Adipocyte (in vitro differentiated cells): ENCODE data around the gene ARMC5.

Experiments
- DNase-seq: peaks from one replicate; pipeline ENCODE4 v3.0.0-alpha.2; 2015; ENCODE audit warnings: low read depth
- H3K27me3 ChIP-seq: replicated peaks from 2 replicates; pipeline ENCODE4 v1.7.0; 2013; ENCODE audit warnings: mild to moderate bottlenecking, low read length, moderate library complexity; ENCODE audit not compliant: control insufficient read depth, insufficient read depth
- H3K36me3 ChIP-seq: 2 replicates; pipeline ENCODE4 v1.7.0; 2013; ENCODE audit warnings: low read length, mild to moderate bottlenecking, moderate library complexity; ENCODE audit not compliant: control insufficient read depth, insufficient read depth, severe bottlenecking
- H3K4me1 ChIP-seq: 2 replicates; pipeline ENCODE4 v1.7.0; 2013; ENCODE audit warnings: mild to moderate bottlenecking, low read length, moderate library complexity; ENCODE audit not compliant: control insufficient read depth, insufficient read depth
- H3K4me3 ChIP-seq: 2 replicates; pipeline ENCODE4 v1.7.0; 2013; ENCODE audit warnings: mild to moderate bottlenecking, low read length, moderate library complexity
- H3K9ac ChIP-seq: 2 replicates; pipeline ENCODE4 v1.7.0; 2013; ENCODE audit warnings: mild to moderate bottlenecking, low read length, moderate library complexity
- H3K9me3 ChIP-seq: 2 replicates; pipeline ENCODE4 v1.7.0; 2013; ENCODE audit warnings: mild to moderate bottlenecking, low read length, moderate library complexity; ENCODE audit not compliant: control insufficient read depth

The ARMC5 gene

DNA sequence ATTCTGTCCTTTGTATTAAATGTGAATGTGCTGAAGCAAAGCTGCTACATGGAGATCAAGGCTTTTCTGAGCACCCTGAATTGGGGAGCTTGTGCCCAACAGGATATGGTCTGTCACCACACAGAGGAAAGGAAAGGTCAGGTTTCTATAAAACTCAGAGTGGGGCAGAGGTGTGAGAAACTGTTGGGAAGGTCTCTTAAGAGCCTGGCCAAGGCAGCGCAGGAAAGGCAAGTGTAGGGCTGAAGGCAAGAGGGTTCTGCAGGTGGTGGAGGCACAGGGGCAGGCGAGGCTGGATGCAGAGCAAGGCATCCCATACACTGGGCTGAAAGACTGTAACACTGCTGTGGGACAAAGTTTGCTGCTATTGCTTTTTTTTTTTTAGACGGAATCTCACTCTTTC lies 39.3 kb upstream of the ARMC5 start:
- Histone ChIP-seq H3K27me3 (peaks cover 30% of the 10 kb centered on the region), H3K9me3 (peaks cover 43% of the 10 kb centered on the region), H3K36me3 (no peaks in the 10 kb centered on the region), H3K4me3 (no peak overlapping the region), H3K9ac (no peak overlapping the region), H3K4me1 (no peaks in the 10 kb centered on the region)
- DNase-seq = no peak

- H3K9me3 ChIP-seq = peaks cover 35% of the 10 kb centered on the region
- no peaks in the 10 kb centered on the region for H3K4me1 ChIP-seq
- H3K36me3 ChIP-seq = no peaks in the 10 kb centered on the region
- H3K27me3 ChIP-seq = peaks cover 25% of the 10 kb centered on the region
- no peak for DNase-seq
- no peak overlapping the region for H3K9ac ChIP-seq
- no peak overlapping the region for H3K4me3 ChIP-seq
These were observed 37.7 kb upstream of the ARMC5 start for GRCh38 chr16:31421587-31421986.

GRCh38 chr16:31423241-31423640 lies 36.1 kb upstream of the ARMC5 start:
- Histone ChIP-seq H3K27me3 (peaks cover 25% of the 10 kb centered on the region), H3K4me3 (no peak overlapping the region), H3K9ac (no peak overlapping the region), H3K36me3 (no peaks in the 10 kb centered on the region), H3K4me1 (peaks cover 4% of the 10 kb centered on the region), H3K9me3 (peaks cover 39% of the 10 kb centered on the region)
- no peak for DNase-seq

- Histone ChIP-seq H3K4me1 (peaks cover 4% of the 10 kb centered on the region), H3K9ac (no peak overlapping the region), H3K4me3 (no peak overlapping the region), H3K9me3 (peaks cover 39% of the 10 kb centered on the region), H3K36me3 (no peaks in the 10 kb centered on the region), H3K27me3 (peaks cover 25% of the 10 kb centered on the region)
- DNase-seq = no peak
These were observed 35.5 kb upstream of the ARMC5 start for GRCh38 chr16:31423801-31424200.

GRCh38 chr16:31427441-31428278 lies 31.6 kb upstream of the ARMC5 start:
- Histone ChIP-seq H3K9me3 (peaks cover 15% of the 10 kb centered on the region), H3K27me3 (peaks cover 20% of the 10 kb centered on the region), H3K9ac (no peak overlapping the region), H3K36me3 (no peaks in the 10 kb centered on the region), H3K4me1 (peaks cover 4% of the 10 kb centered on the region), H3K4me3 (peak overlapping the region; percentile 66)
- no peak for DNase-seq

- H3K36me3 ChIP-seq = no peaks in the 10 kb centered on the region
- H3K4me1 ChIP-seq = peaks cover 4% of the 10 kb centered on the region
- peaks cover 10% of the 10 kb centered on the region for H3K9me3 ChIP-seq
- DNase-seq = no peak
- H3K9ac ChIP-seq = no peak within 1 kb of the TSS
- H3K27me3 ChIP-seq = peaks cover 17% of the 10 kb centered on the region
- peak within 1 kb of the TSS; percentile 66 for H3K4me3 ChIP-seq
These were observed 31.1 kb upstream of the ARMC5 start, which contains the start of gene COX6A2 for GRCh38 chr16:31428279-31428597. Gene COX6A2, minus strand, starts transcription at chr16:31428360. Its CDS starts 35 bp downstream, at chr16:31428325.

GRCh38 chr16:31428638-31429247 lies 30.6 kb upstream of the ARMC5 start:
- Histone ChIP-seq H3K4me3 (no peak overlapping the region), H3K9me3 (peaks cover 5% of the 10 kb centered on the region), H3K27me3 (peaks cover 12% of the 10 kb centered on the region), H3K4me1 (peaks cover 4% of the 10 kb centered on the region), H3K36me3 (no peaks in the 10 kb centered on the region), H3K9ac (no peak overlapping the region)
- no peak for DNase-seq

DNA sequence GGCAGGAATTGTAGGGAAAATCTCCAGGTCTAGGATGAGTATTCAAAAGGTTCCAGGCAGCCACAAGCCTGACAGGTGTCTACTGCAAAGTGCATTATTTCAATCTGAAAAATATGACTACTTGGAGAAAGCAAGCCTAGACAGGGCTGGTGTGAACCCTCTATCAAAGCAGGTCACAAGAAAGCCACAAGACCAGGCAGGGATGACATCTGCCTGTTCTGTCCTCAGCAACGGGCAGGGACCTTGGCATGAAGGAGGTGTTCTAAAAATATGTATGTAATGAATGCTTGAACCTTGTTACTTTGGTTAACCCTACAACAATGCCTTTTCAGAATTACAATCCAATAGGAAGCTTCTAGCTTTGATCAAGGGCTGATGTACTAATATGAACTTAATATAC lies 30.0 kb upstream of the ARMC5 start:
- H3K27me3 ChIP-seq = peaks cover 6% of the 10 kb centered on the region
- no peak for DNase-seq
- no peak overlapping the region for H3K9ac ChIP-seq
- H3K4me3 ChIP-seq = no peak overlapping the region
- H3K9me3 ChIP-seq = peaks cover 4% of the 10 kb centered on the region
- no peaks in the 10 kb centered on the region for H3K36me3 ChIP-seq
- H3K4me1 ChIP-seq = peaks cover 4% of the 10 kb centered on the region

- no peak overlapping the region for H3K4me3 ChIP-seq
- H3K27me3 ChIP-seq = peaks cover under 1% of the 10 kb centered on the region
- no peaks in the 10 kb centered on the region for H3K36me3 ChIP-seq
- peaks cover 4% of the 10 kb centered on the region for H3K4me1 ChIP-seq
- peaks cover 4% of the 10 kb centered on the region for H3K9me3 ChIP-seq
- no peak for DNase-seq
- H3K9ac ChIP-seq = no peak overlapping the region
These were observed 29.5 kb upstream of the ARMC5 start for GRCh38 chr16:31429796-31430195.

DNA sequence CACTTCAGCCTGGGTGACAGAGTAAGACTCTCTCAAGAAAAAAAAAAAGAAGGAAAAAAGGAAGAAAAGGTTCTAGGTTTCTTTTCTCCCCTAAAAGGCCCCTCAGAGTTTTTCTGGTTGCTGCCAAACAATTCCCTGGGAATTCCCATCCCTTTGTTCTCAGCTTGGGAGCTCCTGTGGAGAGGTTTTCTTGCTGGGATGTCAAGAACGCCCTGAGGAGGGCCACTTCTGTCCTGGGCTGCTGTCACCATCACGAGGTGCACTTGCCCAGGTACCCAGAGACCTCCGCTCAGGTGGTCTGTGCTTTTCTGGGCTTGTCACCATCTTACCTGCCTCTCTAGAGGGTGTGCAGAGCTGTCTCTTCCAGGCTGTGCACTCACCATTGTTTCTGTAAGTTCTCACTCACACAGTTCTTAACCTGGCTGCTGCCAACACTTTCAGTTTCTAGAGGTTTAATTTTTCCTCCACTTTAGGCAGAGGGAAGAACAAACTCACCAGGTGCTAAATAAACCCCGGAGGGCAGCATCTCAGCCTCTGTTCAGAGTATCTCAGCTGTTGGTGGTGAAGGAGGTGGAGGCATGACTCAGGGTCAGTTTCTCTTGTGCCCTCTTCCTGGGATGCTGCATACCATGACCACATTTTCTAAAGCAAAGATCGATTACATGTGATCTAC lies 28.8 kb upstream of the ARMC5 start:
- peaks cover 4% of the 10 kb centered on the region for H3K9me3 ChIP-seq
- peaks cover 4% of the 10 kb centered on the region for H3K4me1 ChIP-seq
- no peaks in the 10 kb centered on the region for H3K36me3 ChIP-seq
- no peak for DNase-seq
- no peaks in the 10 kb centered on the region for H3K27me3 ChIP-seq
- no peak overlapping the region for H3K4me3 ChIP-seq
- H3K9ac ChIP-seq = no peak overlapping the region
